ENCODE measurements around the gene UNG.

DNA sequence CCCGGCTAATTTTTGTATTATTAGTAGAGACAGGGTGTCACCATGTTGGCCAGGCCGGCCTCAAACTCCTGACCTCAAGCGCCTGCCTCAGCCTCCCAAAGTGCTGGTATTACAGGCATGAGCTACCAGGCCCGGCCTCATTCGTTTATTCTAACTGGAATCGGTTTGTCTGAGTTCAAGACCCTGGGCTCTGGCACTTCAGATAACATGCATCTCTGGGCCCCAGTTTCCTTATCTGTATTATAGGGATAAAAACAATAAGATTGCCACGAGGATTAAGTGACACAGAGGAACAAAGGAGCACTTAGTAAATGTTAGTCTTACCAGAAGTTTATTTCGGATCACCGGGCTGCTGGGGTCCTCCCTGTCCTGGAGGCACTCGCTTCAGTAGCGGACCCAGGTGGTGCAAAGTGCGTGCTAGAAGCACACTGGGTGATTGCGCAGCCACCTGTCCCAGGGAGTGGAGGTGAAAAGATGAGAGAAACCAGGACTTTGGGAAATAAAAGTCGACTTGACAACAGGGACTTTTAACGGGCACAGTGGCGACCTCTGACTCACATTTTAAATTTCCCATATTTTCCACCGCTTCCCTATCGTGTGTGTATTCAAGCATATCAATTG is 56.5 kb downstream of the UNG start:
- TF ChIP-seq, protein P1, sequence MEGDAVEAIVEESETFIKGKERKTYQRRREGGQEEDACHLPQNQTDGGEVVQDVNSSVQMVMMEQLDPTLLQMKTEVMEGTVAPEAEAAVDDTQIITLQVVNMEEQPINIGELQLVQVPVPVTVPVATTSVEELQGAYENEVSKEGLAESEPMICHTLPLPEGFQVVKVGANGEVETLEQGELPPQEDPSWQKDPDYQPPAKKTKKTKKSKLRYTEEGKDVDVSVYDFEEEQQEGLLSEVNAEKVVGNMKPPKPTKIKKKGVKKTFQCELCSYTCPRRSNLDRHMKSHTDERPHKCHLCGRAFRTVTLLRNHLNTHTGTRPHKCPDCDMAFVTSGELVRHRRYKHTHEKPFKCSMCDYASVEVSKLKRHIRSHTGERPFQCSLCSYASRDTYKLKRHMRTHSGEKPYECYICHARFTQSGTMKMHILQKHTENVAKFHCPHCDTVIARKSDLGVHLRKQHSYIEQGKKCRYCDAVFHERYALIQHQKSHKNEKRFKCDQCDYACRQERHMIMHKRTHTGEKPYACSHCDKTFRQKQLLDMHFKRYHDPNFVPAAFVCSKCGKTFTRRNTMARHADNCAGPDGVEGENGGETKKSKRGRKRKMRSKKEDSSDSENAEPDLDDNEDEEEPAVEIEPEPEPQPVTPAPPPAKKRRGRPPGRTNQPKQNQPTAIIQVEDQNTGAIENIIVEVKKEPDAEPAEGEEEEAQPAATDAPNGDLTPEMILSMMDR (IDR thresholded peaks at IDR 0.05), result no peak
- TF ChIP-seq POLR2AphosphoS5 (IDR thresholded peaks at IDR 0.05), result no peak
- TF ChIP-seq POLR2A (IDR thresholded peaks at IDR 0.05), result no peak
- TF ChIP-seq EP300 (IDR thresholded peaks at IDR 0.05), result no peak

Data from upper lobe of left lung (tissue), 4 donors.